ENCODE data around the gene AHI1.
"Not testable (repeated sequence)": the region's sequence is repeated elsewhere in the genome, so short reads cannot be mapped to it uniquely, and the experiment has no call there.

AHI1 gene

DNA sequence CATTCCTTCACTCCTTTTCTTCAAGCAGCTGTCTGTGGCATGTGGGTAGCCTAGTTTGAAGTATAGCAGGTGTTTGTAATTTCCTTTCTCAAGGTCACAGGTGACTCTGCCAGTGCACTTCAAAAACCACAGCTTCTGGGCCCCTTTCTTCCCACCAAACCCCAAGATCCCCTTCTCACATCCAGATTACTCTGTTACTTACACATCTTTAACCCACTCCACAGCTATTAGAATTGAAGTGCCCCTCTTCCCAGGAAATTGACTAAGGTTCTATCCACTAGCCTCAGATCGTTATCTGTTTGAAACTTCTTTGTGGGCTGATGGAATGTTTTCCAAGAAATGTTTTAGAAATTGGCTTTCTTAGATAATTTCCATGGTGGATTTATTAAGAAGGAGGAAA, 150.8 kb downstream of the AHI1 start:
- Histone ChIP-seq H3K4me1 (no peaks in the 10 kb centered on the region; the same call in 1 of the 2 replicates), H3K27me3 (ENCODE audit: low read depth) (no peaks in the 10 kb centered on the region), H3K4me3 (no peak overlapping the region), H3K9me3 (no peaks in the 10 kb centered on the region), H3K36me3 (replicated peaks) (no peaks in the 10 kb centered on the region)
- no peak for DNase-seq (ENCODE audit: low spot score in 2 of 2)
- in situ Hi-C loops (cut with MboI; ENCODE audit: low sequenced_read_pairs), result no loop called here

- Histone ChIP-seq H3K36me3 (replicated peaks) (no peaks in the 10 kb centered on the region), H3K27me3 (ENCODE audit: low read depth) (no peaks in the 10 kb centered on the region), H3K4me3 (no peak overlapping the region), H3K9me3 (no peaks in the 10 kb centered on the region), H3K4me1 (no peaks in the 10 kb centered on the region; the same call in 1 of the 2 replicates)
- in situ Hi-C loops (cut with MboI; ENCODE audit: low sequenced_read_pairs), result no loop called here
- no peak for DNase-seq (ENCODE audit: low spot score in 2 of 2)
Observed at GRCh38 chr6:135344526-135344925, 153.0 kb downstream of the AHI1 start.

- H3K4me3 ChIP-seq; H3K36me3 ChIP-seq (replicated peaks); in situ Hi-C loops (cut with MboI; ENCODE audit: low sequenced_read_pairs); H3K9me3 ChIP-seq; H3K4me1 ChIP-seq; DNase-seq (ENCODE audit: low spot score in 2 of 2); H3K27me3 ChIP-seq (ENCODE audit: low read depth): not testable (repeated sequence)
Observed at GRCh38 chr6:135339920-135340319, 157.6 kb downstream of the AHI1 start.

DNA sequence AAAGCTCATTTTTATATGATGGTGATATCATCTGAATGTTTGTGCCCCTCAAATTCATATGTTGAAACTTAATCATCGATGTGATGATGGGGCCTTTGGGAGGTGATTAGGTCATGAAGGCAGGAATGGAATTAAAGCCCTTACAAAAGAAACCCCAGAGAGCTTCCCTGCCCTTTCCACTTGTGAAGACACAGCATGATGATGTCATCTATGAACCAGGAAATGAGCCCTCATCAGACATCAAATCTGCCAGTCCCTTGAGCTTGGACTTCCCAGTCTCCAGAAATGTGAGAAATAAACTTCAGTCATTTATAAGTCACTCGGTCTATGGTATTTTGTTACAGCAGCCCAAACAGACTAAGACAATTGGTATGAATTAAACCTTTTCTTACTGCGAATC, 163.4 kb downstream of the AHI1 start:
- Histone ChIP-seq H3K4me1 (no peaks in the 10 kb centered on the region), H3K27me3 (ENCODE audit: low read depth) (no peaks in the 10 kb centered on the region), H3K4me3 (no peak overlapping the region), H3K9me3 (no peaks in the 10 kb centered on the region), H3K36me3 (replicated peaks) (no peaks in the 10 kb centered on the region)
- no peak for DNase-seq (ENCODE audit: low spot score in 2 of 2)
- in situ Hi-C loops (cut with MboI; ENCODE audit: low sequenced_read_pairs), result no loop called here

DNA sequence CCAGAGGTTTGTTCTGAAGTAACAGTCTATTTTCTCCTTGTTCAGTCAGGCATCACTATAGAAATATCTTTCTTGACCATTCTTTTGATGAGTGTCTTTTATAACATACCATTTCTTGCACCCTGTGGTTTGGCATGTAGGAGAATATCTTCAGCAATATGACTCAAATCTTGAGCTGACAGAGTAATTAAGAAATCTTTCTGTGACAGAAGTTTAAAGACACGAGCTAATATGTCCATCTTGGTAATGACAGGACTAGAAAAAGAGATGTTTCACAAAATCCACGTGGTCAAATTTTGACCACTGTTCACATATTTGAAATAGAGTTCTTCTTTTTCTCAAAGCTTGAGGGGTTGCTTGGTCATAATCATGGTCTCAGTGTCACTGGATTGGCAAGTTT, 166.5 kb downstream of the AHI1 start:
- H3K36me3 ChIP-seq (replicated peaks), result no peaks in the 10 kb centered on the region
- no peak for DNase-seq (ENCODE audit: low spot score in 2 of 2)
- no peaks in the 10 kb centered on the region for H3K4me1 ChIP-seq
- no peaks in the 10 kb centered on the region for H3K9me3 ChIP-seq
- no peak overlapping the region for H3K4me3 ChIP-seq
- in situ Hi-C loops (cut with MboI; ENCODE audit: low sequenced_read_pairs), result no loop called here
- H3K27me3 ChIP-seq (ENCODE audit: low read depth), result no peaks in the 10 kb centered on the region

GRCh38 chr6:135329851-135330803, 167.4 kb downstream of the AHI1 start:
- Histone ChIP-seq H3K4me3 (no peak overlapping the region), H3K9me3 (no peaks in the 10 kb centered on the region), H3K36me3 (replicated peaks) (no peaks in the 10 kb centered on the region), H3K4me1 (no peaks in the 10 kb centered on the region), H3K27me3 (ENCODE audit: low read depth) (no peaks in the 10 kb centered on the region)
- in situ Hi-C loops (cut with MboI; ENCODE audit: low sequenced_read_pairs), result no loop called here
- no peak for DNase-seq (ENCODE audit: low spot score in 2 of 2)

DNA sequence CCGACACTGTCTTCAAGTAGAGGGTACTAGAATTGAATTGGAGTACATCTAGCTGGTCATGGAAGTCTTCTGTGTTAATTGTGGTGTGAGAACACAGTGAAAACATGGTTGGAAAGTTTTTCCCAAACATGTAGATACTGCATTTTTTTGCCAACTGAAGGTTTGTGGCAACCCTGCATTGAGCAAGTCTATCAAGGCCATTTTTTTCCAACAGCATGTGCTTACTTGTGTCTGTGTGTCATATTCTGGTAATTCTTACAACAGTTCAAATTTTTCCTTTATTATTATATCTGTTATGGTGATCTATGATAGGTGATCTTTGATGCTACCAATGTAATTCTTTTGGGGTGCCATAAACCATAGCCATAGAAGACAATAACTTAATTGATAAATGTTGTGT, 169.4 kb downstream of the AHI1 start:
- no peaks in the 10 kb centered on the region for H3K36me3 ChIP-seq (replicated peaks)
- H3K27me3 ChIP-seq (ENCODE audit: low read depth), result no peaks in the 10 kb centered on the region
- H3K4me1 ChIP-seq, result no peaks in the 10 kb centered on the region
- H3K9me3 ChIP-seq, result no peaks in the 10 kb centered on the region
- DNase-seq (ENCODE audit: low spot score in 2 of 2), result no peak
- in situ Hi-C loops (cut with MboI; ENCODE audit: low sequenced_read_pairs), result no loop called here
- H3K4me3 ChIP-seq, result no peak overlapping the region

- DNase-seq (ENCODE audit: low spot score in 2 of 2), result no peak
- H3K4me3 ChIP-seq, result no peak overlapping the region
- no peaks in the 10 kb centered on the region for H3K36me3 ChIP-seq (replicated peaks)
- no peaks in the 10 kb centered on the region for H3K9me3 ChIP-seq
- H3K27me3 ChIP-seq (ENCODE audit: low read depth), result no peaks in the 10 kb centered on the region
- in situ Hi-C loops (cut with MboI; ENCODE audit: low sequenced_read_pairs), result no loop called here
- no peaks in the 10 kb centered on the region; the same call in 1 of the 2 replicates for H3K4me1 ChIP-seq
Observed at GRCh38 chr6:135325624-135326424, 171.7 kb downstream of the AHI1 start.

DNA sequence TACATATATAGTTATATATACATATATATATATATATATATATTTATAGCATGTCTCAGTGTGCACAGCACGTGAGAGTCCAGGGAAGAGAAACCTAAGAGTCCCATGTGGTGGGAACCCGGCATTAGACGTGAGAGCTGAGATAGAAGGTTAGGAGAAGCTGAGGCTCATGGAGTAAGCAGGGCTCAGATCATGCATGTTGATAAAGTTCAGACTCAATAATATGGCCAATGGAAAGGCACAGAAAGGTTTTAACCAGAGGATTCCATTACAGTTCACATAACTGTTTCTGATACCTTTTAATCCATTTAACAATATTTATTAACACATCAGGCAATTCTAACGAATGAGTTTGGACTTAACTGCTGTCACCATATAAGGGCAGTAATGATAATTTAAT, 173.0 kb downstream of the AHI1 start:
- Histone ChIP-seq H3K36me3 (replicated peaks) (no peaks in the 10 kb centered on the region), H3K9me3 (no peaks in the 10 kb centered on the region), H3K4me1 (no peaks in the 10 kb centered on the region; the same call in 1 of the 2 replicates), H3K27me3 (ENCODE audit: low read depth) (no peaks in the 10 kb centered on the region), H3K4me3 (no peak overlapping the region)
- no peak for DNase-seq (ENCODE audit: low spot score in 2 of 2)
- in situ Hi-C loops (cut with MboI; ENCODE audit: low sequenced_read_pairs), result no loop called here

DNA sequence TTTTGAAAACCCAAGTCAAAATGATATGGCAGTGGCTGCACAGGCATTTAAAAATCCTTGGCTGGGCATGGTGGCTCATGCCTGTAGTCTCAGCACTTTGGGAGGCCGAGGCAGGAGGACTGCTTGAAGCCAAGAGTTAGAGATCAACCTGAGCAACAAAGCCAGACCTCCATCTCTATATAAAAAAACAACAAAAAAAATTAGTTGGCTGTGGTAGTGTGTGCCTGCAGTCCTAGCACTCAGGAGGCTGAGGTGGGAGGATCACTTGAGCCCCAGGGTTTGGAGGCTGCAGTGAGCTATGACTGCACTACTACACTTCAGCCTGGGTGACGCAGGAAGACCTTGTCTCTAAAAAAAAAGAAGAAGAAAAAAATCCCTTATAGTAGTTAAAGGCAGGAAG, 173.6 kb downstream of the AHI1 start:
- Histone ChIP-seq H3K9me3 (no peaks in the 10 kb centered on the region), H3K27me3 (ENCODE audit: low read depth) (no peaks in the 10 kb centered on the region), H3K4me3 (no peak overlapping the region), H3K4me1 (no peaks in the 10 kb centered on the region; the same call in 1 of the 2 replicates), H3K36me3 (replicated peaks) (no peaks in the 10 kb centered on the region)
- in situ Hi-C loops (cut with MboI; ENCODE audit: low sequenced_read_pairs), result no loop called here
- no peak for DNase-seq (ENCODE audit: low spot score in 2 of 2)

DNA sequence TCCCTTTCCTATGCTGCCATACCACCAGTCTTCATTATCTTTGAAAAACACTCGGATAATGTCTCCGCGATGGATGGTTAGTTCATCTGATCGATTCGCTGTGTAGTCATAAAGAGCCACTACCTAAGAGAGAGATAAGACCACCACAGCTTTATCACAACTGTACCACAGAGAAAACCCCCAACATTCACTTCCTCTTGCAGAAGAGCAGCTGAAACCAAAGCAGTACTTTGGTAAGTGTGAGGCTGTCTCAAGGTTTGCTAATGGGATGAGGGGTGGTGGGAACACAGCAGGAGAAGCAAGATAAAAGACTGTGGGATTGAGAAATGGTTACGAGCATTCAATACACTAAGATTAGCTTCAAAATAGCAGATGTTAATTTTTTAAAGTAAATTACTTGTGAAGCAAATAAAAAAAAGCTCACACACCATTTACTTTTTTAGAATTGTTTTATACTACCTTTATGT, 174.3 kb downstream of the AHI1 start:
- DNase-seq (ENCODE audit: low spot score in 2 of 2), result no peak
- in situ Hi-C loops (cut with MboI; ENCODE audit: low sequenced_read_pairs), result no loop called here

GRCh38 chr6:135322427-135323201, 174.9 kb downstream of the AHI1 start:
- Histone ChIP-seq H3K9me3 (no peaks in the 10 kb centered on the region), H3K36me3 (replicated peaks) (no peaks in the 10 kb centered on the region), H3K4me1 (no peaks in the 10 kb centered on the region; the same call in 1 of the 2 replicates), H3K4me3 (no peak overlapping the region), H3K27me3 (ENCODE audit: low read depth) (no peaks in the 10 kb centered on the region)
- DNase-seq (ENCODE audit: low spot score in 2 of 2), result no peak
- in situ Hi-C loops (cut with MboI; ENCODE audit: low sequenced_read_pairs), result no loop called here

More for the DNA sequence above, 174.3 kb downstream of the AHI1 start:
- no peaks in the 10 kb centered on the region for H3K9me3 ChIP-seq
- H3K4me3 ChIP-seq, result no peak overlapping the region
- no peaks in the 10 kb centered on the region for H3K27me3 ChIP-seq (ENCODE audit: low read depth)
- H3K36me3 ChIP-seq (replicated peaks), result no peaks in the 10 kb centered on the region
- no peaks in the 10 kb centered on the region; the same call in 1 of the 2 replicates for H3K4me1 ChIP-seq

All from HAP-1 (cell line).